Measurements from ENCODE around the gene ESYT1. TPM values are rescaled to one million over a fixed set of nuclear protein-coding genes. Genes with fewer than 3 reads are reported as not detected.

The ESYT1 gene
- total RNA-seq, 1 donor = 207 TPM

- TF ChIP-seq CTCF (IDR thresholded peaks at IDR 0.05; ENCODE audit: insufficient read depth, low read length) = no peak
- DNase-seq (ENCODE audit: low read depth) = no peak
- peak overlapping the region; percentile 91 for H3K4me3 ChIP-seq (ENCODE audit: low read depth, low read length)
These were observed 24.3 kb upstream of the ESYT1 start for GRCh38 chr12:56103823-56104108.

GRCh38 chr12:56104109-56104814 lies 23.8 kb upstream of the ESYT1 start, which contains the start of gene PA2G4:
PA2G4 (plus strand) TSS chr12:56104559; CDS start chr12:56104738, 179 bp downstream.
- DNase-seq (ENCODE audit: low read depth) = peak; percentile 97
- peak within 1 kb of the TSS; percentile 91 for H3K4me3 ChIP-seq (ENCODE audit: low read depth, low read length)
- TF ChIP-seq CTCF (IDR thresholded peaks at IDR 0.05; ENCODE audit: insufficient read depth, low read length) = no peak

- TF ChIP-seq CTCF (IDR thresholded peaks at IDR 0.05; ENCODE audit: insufficient read depth, low read length) = no peak
- DNase-seq (ENCODE audit: low read depth) = no peak
- peak overlapping the region; percentile 91 for H3K4me3 ChIP-seq (ENCODE audit: low read depth, low read length)
These were observed 23.1 kb upstream of the ESYT1 start for GRCh38 chr12:56104815-56105608.

DNA sequence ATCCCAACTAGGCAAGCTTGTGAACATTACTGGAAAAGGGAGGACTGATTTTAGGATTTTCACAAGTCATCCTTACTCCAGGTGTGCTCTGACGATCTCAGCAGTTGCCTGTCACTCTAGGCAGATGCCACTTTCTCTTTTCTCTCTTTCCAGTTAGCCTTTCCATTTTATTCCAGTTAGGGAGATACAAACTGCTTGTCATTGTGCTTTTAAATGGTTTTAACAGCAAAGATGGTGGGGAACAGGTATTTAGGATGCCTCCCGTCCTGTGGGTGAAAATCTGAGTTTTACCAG lies 22.5 kb upstream of the ESYT1 start:
- TF ChIP-seq CTCF (IDR thresholded peaks at IDR 0.05; ENCODE audit: insufficient read depth, low read length) = no peak
- DNase-seq (ENCODE audit: low read depth) = no peak
- H3K4me3 ChIP-seq (ENCODE audit: low read depth, low read length) = peak overlapping the region; percentile 91

DNA sequence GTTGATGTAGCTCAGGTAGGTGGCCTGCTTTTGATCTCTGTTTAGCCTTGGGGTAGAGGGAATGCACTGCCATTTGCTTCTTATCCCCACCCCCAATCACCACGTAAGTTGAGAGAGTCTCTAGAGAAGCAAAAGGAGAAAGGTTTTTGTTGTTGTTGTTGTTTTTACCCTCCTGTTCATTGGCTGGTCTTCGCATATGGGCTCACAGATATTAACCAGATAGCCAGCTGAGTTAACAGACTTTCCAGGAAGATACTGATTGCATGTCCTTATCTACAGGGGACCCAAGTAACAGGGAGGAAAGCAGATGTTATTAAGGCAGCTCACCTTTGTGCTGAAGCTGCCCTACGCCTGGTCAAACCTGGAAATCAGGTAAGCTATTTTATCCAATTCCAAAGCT lies 20.8 kb upstream of the ESYT1 start:
- no peak for TF ChIP-seq CTCF (IDR thresholded peaks at IDR 0.05; ENCODE audit: insufficient read depth, low read length)
- H3K4me3 ChIP-seq (ENCODE audit: low read depth, low read length) = no peak overlapping the region
- no peak for DNase-seq (ENCODE audit: low read depth)

DNA sequence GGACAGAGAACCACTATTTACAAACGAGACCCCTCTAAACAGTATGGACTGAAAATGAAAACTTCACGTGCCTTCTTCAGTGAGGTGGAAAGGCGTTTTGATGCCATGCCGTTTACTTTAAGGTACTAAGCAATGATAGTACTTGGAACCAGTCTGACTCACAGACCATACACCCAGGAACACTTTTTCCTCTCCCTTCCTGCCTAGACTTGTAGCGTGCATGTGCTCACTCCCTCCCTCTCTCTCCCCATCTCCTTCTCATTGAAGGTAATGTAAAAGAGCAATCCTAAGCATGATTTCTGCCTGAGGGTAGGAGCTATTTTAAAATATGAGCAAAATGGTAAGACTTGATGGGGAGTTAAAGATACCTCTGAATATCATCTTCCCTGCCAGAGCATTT lies 17.5 kb upstream of the ESYT1 start:
- TF ChIP-seq CTCF (IDR thresholded peaks at IDR 0.05; ENCODE audit: insufficient read depth, low read length) = no peak
- no peak for DNase-seq (ENCODE audit: low read depth)
- no peak overlapping the region for H3K4me3 ChIP-seq (ENCODE audit: low read depth, low read length)

Data from fibroblast of the aortic adventitia (primary cell).